ENCODE results near the gene SENP8.
A peak's percentile ranks its signal among the peaks of the same experiment; 100 is the strongest.

SENP8 gene

DNA sequence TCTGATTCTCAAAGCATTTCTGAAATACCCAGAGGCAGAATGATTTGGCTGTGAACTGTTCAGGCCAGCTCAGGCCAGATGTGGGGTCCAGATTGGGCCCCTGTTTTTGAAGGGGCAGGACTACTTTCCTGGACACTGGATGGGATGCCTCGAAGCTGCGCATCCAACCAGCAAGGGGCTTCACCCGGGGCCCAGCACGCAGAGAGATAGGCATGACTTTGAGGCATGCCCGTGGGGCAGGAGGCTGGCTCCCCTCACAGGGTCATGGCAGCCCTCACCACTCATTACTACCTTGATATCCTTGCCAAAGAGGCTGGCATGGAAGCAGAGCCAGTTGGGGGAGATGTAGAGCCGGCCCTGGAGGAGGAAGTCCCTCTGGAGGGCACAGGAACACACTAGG, 49.2 kb downstream of the SENP8 start:
- H3K27ac Mint-ChIP-seq, result no peak overlapping the region
- no peaks in the 10 kb centered on the region for H3K36me3 Mint-ChIP-seq (ENCODE audit: low read depth)
- peaks cover 12% of the 10 kb centered on the region for H3K4me1 Mint-ChIP-seq
- no peaks in the 10 kb centered on the region for H3K9me3 Mint-ChIP-seq
- no peak overlapping the region for H3K4me3 Mint-ChIP-seq
- TF ChIP-seq, protein P1, sequence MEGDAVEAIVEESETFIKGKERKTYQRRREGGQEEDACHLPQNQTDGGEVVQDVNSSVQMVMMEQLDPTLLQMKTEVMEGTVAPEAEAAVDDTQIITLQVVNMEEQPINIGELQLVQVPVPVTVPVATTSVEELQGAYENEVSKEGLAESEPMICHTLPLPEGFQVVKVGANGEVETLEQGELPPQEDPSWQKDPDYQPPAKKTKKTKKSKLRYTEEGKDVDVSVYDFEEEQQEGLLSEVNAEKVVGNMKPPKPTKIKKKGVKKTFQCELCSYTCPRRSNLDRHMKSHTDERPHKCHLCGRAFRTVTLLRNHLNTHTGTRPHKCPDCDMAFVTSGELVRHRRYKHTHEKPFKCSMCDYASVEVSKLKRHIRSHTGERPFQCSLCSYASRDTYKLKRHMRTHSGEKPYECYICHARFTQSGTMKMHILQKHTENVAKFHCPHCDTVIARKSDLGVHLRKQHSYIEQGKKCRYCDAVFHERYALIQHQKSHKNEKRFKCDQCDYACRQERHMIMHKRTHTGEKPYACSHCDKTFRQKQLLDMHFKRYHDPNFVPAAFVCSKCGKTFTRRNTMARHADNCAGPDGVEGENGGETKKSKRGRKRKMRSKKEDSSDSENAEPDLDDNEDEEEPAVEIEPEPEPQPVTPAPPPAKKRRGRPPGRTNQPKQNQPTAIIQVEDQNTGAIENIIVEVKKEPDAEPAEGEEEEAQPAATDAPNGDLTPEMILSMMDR (IDR thresholded peaks at IDR 0.05; ENCODE audit: unreplicated experiment in 3 of 3), result no peak
- H3K27me3 Mint-ChIP-seq (ENCODE audit: low read depth), result peaks cover 5% of the 10 kb centered on the region

DNA sequence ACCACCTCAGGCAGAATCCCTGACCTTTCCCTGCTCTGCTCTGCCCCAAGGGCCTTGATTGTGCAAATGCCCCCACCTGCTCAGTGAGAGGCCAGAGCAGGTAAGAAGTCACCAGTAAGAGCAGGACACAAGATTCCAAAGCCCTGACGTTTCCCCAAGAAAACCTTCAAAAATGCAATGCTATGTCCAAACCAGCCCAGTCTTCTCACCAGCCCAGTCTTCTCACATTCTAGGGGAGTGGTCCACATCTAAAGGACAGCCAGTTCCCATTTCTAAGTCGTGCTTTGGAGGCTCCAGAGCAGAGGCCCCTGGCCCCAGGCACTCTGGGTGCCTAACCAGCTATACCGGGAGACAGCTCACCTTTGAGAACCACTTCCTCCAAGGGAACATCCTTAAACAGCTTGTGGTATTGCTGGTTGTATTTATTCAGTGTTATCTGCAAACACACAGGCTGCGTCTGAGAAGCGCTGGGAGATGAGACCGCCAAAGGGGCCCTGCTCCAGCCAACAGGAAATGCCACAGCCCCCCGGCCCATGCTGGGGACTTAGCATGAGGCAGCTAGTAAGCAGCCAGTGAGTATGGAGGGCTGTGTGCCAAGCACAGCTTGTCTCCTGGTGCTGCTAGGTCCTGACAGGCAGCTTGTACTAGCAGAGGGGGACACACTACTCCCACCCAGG, 50.1 kb downstream of the SENP8 start:
- H3K4me3 Mint-ChIP-seq, result no peak overlapping the region
- TF ChIP-seq, protein P1 (IDR thresholded peaks at IDR 0.05; ENCODE audit: unreplicated experiment in 3 of 3), result no peak
- H3K27me3 Mint-ChIP-seq (ENCODE audit: low read depth), result peaks cover 5% of the 10 kb centered on the region
- no peaks in the 10 kb centered on the region for H3K36me3 Mint-ChIP-seq (ENCODE audit: low read depth)
- peaks cover 12% of the 10 kb centered on the region for H3K4me1 Mint-ChIP-seq
- H3K9me3 Mint-ChIP-seq, result no peaks in the 10 kb centered on the region
- peak overlapping the region; percentile 59 to 75 (median 67) for H3K27ac Mint-ChIP-seq

DNA sequence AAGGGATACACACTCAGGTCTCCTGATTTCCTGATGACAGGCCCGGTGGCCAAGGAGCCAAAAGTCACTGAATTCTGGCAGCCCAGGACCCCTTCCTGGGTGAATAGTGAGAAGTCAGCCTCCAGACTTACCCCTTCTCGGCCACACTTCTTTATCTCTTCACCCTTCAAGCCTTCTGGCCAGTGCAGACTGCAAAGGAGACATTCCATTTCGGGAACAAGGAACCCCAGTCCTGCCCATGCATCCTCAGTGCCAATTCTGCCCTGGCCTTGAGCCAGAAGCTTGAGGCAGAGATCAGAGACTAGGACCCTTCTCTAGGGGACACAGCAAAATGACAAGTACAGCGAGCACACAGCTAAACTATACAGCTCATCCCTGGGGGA, 50.6 kb downstream of the SENP8 start:
- Mint-ChIP-seq H3K4me1 (peaks cover 12% of the 10 kb centered on the region), H3K4me3 (no peak overlapping the region), H3K27ac (peak overlapping the region; percentile 59 to 75 (median 67)), H3K9me3 (no peaks in the 10 kb centered on the region), H3K27me3 (ENCODE audit: low read depth) (peaks cover 5% of the 10 kb centered on the region), H3K36me3 (ENCODE audit: low read depth) (no peaks in the 10 kb centered on the region)
- TF ChIP-seq, protein P1 (IDR thresholded peaks at IDR 0.05; ENCODE audit: unreplicated experiment in 3 of 3), result no peak

DNA sequence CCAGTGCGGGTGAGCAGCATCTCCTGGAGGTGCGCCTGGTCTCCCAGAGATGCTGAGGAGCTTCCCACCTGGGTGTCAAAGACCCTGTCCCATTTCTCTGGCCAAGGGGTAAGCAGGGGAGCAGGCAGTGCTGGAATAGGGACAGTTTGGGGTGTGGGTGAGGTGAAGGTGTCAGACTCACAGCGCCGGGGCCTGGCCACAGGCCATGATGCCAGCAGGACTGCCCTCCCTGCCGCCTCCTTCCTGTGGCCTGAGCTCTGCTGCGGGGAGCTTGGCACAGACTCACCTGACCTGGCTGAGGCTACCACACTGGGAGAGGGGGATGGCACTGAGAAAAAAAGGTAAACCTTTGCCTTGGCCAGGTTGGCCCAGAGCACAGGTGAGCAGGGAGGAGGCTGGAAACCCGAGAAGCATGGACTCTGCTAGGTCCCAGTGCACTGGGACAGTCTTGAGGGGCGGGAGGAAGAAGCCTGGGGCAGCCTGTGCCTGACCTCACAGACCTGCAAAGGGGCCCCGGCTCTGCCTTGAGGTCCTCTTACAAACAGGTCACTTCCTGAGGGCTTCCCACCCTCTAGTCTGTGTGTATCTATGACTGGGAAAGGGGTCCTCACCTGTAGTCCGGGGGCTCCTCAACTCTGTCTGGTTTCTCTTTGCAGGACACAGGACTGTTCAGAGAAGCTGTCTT, 51.2 kb downstream of the SENP8 start:
- TF ChIP-seq, protein P1 (IDR thresholded peaks at IDR 0.05; ENCODE audit: unreplicated experiment in 3 of 3), result no peak
- Mint-ChIP-seq H3K36me3 (ENCODE audit: low read depth) (no peaks in the 10 kb centered on the region), H3K27ac (peak overlapping the region in 2 of 3 experiments; percentile 59 to 75), H3K4me3 (no peak overlapping the region), H3K27me3 (ENCODE audit: low read depth) (peaks cover 5% of the 10 kb centered on the region), H3K9me3 (no peaks in the 10 kb centered on the region), H3K4me1 (peaks cover 12% of the 10 kb centered on the region)

DNA sequence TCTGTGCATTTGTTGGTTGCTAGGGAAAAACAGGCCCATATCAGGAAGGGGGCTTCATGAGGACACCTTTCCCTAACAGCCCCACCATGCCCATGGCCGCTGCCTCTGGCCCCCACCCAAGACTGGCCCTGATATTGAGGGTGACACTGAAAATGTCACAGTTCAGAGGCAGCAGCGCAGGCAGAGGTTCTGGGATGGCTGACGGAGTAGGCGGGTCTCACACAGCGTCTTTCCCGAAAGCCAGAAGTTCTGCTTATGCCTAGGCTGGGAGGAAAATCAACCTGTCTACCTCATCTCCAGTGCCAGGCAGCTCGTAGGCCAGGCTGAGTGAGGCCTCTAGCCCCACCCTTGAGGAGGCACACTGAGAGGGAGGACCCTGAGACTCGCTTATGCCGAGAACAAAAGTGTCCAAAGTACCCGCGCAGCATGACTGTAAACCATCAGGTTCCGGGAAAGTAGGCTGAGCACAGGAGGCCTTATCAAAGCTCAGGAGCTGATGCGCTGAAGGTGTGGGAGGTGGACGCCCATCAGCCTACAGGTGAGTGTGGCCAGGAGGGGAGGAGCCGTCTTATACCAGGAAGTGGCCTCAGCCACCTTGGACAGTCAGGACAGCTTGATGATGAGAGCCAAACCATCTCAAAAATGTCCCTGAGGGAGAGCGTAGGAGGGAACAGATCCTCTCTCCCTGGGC, 51.9 kb downstream of the SENP8 start:
- Mint-ChIP-seq H3K27me3 (ENCODE audit: low read depth) (peaks cover 8% of the 10 kb centered on the region), H3K9me3 (no peaks in the 10 kb centered on the region), H3K27ac (no peak overlapping the region), H3K4me1 (peaks cover 12% of the 10 kb centered on the region), H3K4me3 (no peak overlapping the region), H3K36me3 (ENCODE audit: low read depth) (no peaks in the 10 kb centered on the region)
- TF ChIP-seq, protein P1 (IDR thresholded peaks at IDR 0.05; ENCODE audit: unreplicated experiment in 3 of 3), result no peak

Data from nephron (organoid).